Astrocyte (in vitro differentiated cells and primary cell): Measurements from ENCODE around the gene RPLP1.

Experiments used
- EZH2 ChIP-seq: IDR thresholded peaks from 2 replicates; pipeline ENCODE4 v1.6.1; 2012; ENCODE audit warnings: mild to moderate bottlenecking, low read length, inconsistent platforms; ENCODE audit not compliant: insufficient read depth
- TF ChIP-seq, protein P1 (sequence below): IDR thresholded peaks from 2 replicates; pipeline ENCODE4 v1.5.1; 2011; ENCODE audit warnings: low read depth, mild to moderate bottlenecking, inconsistent platforms, low read length, moderate library complexity; ENCODE audit not compliant: insufficient read depth

DNA sequence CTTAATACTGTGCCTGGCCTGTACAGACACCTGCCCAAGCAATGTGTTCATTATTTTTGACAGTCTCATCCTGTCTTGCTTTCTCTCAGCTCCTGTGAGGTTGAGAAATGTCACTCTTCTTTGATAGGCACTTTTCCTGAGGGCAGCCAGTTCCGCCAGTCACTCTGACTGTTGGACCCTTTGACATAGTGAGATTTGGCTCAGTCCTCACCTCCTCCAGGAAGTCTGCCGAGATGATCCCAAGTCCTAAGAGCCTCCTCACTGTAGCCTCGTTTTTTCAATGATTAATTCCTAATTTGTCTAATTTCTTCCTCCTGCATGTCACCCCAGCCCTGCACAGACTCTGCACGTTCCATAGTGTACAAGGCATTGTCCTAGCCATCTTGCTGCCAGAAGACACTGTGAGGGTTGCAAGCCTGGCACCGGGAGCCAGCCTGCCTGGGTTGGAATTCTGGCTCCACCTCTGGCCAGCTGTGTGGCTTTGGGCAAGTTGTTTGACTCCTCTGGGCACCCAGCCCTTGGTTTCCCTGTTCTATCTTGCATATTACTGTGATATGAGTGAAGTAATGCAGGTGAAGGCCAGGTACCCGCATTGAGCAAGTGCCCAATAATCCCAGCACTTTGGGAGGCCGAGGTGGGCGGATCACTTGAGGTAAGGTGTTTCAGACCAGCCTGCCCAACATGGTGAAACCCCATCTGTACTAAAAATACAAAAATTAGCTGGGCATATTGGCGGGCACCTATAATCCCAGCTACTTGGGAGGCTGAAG, 24.3 kb downstream of the RPLP1 start:
- TF ChIP-seq, protein P1, sequence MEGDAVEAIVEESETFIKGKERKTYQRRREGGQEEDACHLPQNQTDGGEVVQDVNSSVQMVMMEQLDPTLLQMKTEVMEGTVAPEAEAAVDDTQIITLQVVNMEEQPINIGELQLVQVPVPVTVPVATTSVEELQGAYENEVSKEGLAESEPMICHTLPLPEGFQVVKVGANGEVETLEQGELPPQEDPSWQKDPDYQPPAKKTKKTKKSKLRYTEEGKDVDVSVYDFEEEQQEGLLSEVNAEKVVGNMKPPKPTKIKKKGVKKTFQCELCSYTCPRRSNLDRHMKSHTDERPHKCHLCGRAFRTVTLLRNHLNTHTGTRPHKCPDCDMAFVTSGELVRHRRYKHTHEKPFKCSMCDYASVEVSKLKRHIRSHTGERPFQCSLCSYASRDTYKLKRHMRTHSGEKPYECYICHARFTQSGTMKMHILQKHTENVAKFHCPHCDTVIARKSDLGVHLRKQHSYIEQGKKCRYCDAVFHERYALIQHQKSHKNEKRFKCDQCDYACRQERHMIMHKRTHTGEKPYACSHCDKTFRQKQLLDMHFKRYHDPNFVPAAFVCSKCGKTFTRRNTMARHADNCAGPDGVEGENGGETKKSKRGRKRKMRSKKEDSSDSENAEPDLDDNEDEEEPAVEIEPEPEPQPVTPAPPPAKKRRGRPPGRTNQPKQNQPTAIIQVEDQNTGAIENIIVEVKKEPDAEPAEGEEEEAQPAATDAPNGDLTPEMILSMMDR: no peak
- no peak for TF ChIP-seq EZH2
